ENCODE data around the gene CD6. TPM values are rescaled to one million over a fixed set of nuclear protein-coding genes. Genes with fewer than 3 reads are reported as not detected.

The CD6 gene
- total RNA-seq, 1 donor from 2014 or later: 0.33 TPM

- Mint-ChIP-seq H3K36me3 (ENCODE audit: low read depth, unreplicated experiment) (peaks cover 38% of the 10 kb centered on the region), H3K27ac (ENCODE audit: unreplicated experiment) (peak within 1 kb of the TSS; percentile 77), H3K9me3 (ENCODE audit: unreplicated experiment) (no peaks in the 10 kb centered on the region), H3K4me3 (ENCODE audit: unreplicated experiment) (peak within 1 kb of the TSS; percentile 95), H3K4me1 (ENCODE audit: unreplicated experiment) (peaks cover 17% of the 10 kb centered on the region), H3K27me3 (ENCODE audit: unreplicated experiment) (peaks cover 7% of the 10 kb centered on the region)
- peak; percentile 79 for DNase-seq (ENCODE audit: low spot score)
- TF ChIP-seq CTCF (IDR thresholded peaks at IDR 0.05; ENCODE audit: unreplicated experiment): no peak
Observed at GRCh38 chr11:60924110-60924905, 47.2 kb upstream of the CD6 start, which contains the start of gene TMEM132A. TSS of gene TMEM132A (plus strand) at chr11:60924460. CDS start at chr11:60924634, 174 bp downstream.

- peak overlapping the region; percentile 95 for H3K4me3 Mint-ChIP-seq (ENCODE audit: unreplicated experiment)
- peaks cover 4% of the 10 kb centered on the region for H3K27me3 Mint-ChIP-seq (ENCODE audit: unreplicated experiment)
- H3K4me1 Mint-ChIP-seq (ENCODE audit: unreplicated experiment): peaks cover 17% of the 10 kb centered on the region
- TF ChIP-seq CTCF (IDR thresholded peaks at IDR 0.05; ENCODE audit: unreplicated experiment): no peak
- no peaks in the 10 kb centered on the region for H3K9me3 Mint-ChIP-seq (ENCODE audit: unreplicated experiment)
- peaks cover 44% of the 10 kb centered on the region for H3K36me3 Mint-ChIP-seq (ENCODE audit: low read depth, unreplicated experiment)
- peak; percentile 22 for DNase-seq (ENCODE audit: low spot score)
- H3K27ac Mint-ChIP-seq (ENCODE audit: unreplicated experiment): peak overlapping the region; percentile 77
Observed at GRCh38 chr11:60924906-60925853, 46.3 kb upstream of the CD6 start.

DNA sequence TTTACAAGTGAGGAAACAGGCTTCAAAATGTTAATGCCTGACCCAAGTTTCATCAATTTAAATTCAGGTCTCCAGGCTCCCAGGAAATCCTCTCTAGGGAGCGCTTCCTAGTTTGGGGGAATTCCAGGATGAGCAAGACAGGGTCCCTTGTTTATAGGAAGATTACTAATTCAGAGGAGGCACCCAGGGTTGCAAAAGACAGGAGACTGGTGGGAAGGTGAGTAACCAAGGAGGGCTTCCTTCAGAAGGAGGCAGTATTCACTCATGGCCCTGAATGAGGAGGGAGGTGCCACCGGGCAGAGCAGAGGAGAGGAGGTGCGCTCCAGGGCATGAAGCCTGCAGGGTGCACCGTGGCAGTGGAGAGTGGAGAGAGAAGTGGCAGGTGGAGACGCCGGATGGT is 45.6 kb upstream of the CD6 start:
- peaks cover 17% of the 10 kb centered on the region for H3K4me1 Mint-ChIP-seq (ENCODE audit: unreplicated experiment)
- H3K27ac Mint-ChIP-seq (ENCODE audit: unreplicated experiment): peak overlapping the region; percentile 75
- H3K9me3 Mint-ChIP-seq (ENCODE audit: unreplicated experiment): no peaks in the 10 kb centered on the region
- TF ChIP-seq CTCF (IDR thresholded peaks at IDR 0.05; ENCODE audit: unreplicated experiment): no peak
- DNase-seq (ENCODE audit: low spot score): no peak
- peaks cover 8% of the 10 kb centered on the region for H3K27me3 Mint-ChIP-seq (ENCODE audit: unreplicated experiment)
- H3K36me3 Mint-ChIP-seq (ENCODE audit: low read depth, unreplicated experiment): peaks cover 43% of the 10 kb centered on the region
- peak overlapping the region; percentile 95 for H3K4me3 Mint-ChIP-seq (ENCODE audit: unreplicated experiment)

DNA sequence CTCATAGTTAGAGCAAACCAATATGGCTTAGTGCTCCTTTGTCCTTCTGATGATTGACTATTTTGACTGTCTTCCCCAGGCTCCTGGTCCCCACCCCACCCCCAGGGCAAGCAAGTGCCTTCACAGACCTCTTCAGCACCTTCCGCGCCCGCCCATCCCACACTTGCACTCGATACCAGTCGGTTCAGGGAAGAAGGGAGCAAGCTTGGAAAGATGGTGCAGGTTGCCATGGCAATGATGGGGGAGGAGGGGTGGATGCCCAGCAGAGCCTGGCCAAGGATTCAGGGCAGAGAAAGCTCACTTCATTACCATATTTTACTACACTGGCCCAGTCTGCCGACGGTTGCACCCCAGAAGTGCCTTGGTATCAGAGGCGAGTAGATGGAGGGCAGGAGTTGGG is 45.0 kb upstream of the CD6 start:
- Mint-ChIP-seq H3K4me1 (ENCODE audit: unreplicated experiment) (peaks cover 17% of the 10 kb centered on the region), H3K9me3 (ENCODE audit: unreplicated experiment) (no peaks in the 10 kb centered on the region), H3K36me3 (ENCODE audit: low read depth, unreplicated experiment) (peaks cover 42% of the 10 kb centered on the region), H3K27ac (ENCODE audit: unreplicated experiment) (no peak overlapping the region), H3K27me3 (ENCODE audit: unreplicated experiment) (peaks cover 10% of the 10 kb centered on the region), H3K4me3 (ENCODE audit: unreplicated experiment) (peak overlapping the region; percentile 95)
- no peak for DNase-seq (ENCODE audit: low spot score)
- no peak for TF ChIP-seq CTCF (IDR thresholded peaks at IDR 0.05; ENCODE audit: unreplicated experiment)
